ENCODE data around the gene TSNAX.

DNA sequence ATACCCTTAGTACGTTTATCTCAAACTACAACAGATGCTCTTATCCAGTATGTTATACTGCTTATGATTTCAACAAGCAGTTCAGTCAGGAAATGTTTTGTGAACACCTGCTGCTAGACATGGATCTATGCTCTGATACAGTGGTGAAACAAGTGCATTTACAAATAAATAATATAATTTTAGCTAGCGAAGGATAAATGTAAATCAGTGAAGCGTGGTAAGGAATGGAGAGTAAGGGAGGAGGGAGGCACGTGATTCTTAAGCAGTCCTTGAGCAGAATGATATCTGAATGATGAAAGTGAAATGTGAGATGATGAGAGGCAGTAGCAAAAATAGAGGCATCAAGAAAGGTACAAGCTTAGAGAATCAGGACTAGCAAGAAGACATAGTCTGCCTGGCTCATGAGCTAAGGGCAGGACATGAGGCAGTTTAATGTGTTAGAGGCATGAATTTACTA lies 6.3 kb downstream of the TSNAX start:
- TF ChIP-seq BRCA1 (IDR thresholded peaks at IDR 0.05; ENCODE audit: low read depth, low read length) (no peak), POLR2AphosphoS5 (IDR thresholded peaks at IDR 0.05; ENCODE audit: low read depth, low read length) (no peak), MAFK (IDR thresholded peaks at IDR 0.05; ENCODE audit: low read depth, low read length) (no peak), JUN (IDR thresholded peaks at IDR 0.05; ENCODE audit: low read depth, low read length) (no peak), POLR2A (IDR thresholded peaks at IDR 0.05; ENCODE audit: control extremely low read depth in 1 of 2, low read depth in 2 of 2, low read length in 2 of 2) (no peak), EGR1 (IDR thresholded peaks at IDR 0.05; ENCODE audit: borderline replicate concordance, low read depth, low read length) (no peak), SP2 (IDR thresholded peaks at IDR 0.05; ENCODE audit: low read length) (no peak)
- TF ChIP-seq, protein P1, sequence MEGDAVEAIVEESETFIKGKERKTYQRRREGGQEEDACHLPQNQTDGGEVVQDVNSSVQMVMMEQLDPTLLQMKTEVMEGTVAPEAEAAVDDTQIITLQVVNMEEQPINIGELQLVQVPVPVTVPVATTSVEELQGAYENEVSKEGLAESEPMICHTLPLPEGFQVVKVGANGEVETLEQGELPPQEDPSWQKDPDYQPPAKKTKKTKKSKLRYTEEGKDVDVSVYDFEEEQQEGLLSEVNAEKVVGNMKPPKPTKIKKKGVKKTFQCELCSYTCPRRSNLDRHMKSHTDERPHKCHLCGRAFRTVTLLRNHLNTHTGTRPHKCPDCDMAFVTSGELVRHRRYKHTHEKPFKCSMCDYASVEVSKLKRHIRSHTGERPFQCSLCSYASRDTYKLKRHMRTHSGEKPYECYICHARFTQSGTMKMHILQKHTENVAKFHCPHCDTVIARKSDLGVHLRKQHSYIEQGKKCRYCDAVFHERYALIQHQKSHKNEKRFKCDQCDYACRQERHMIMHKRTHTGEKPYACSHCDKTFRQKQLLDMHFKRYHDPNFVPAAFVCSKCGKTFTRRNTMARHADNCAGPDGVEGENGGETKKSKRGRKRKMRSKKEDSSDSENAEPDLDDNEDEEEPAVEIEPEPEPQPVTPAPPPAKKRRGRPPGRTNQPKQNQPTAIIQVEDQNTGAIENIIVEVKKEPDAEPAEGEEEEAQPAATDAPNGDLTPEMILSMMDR (IDR thresholded peaks at IDR 0.05; ENCODE audit: control extremely low read depth in 1 of 3, insufficient read depth in 1 of 3, low read depth in 1 of 3, low read length in 3 of 3): no peak
- TF ChIP-seq, protein P2, sequence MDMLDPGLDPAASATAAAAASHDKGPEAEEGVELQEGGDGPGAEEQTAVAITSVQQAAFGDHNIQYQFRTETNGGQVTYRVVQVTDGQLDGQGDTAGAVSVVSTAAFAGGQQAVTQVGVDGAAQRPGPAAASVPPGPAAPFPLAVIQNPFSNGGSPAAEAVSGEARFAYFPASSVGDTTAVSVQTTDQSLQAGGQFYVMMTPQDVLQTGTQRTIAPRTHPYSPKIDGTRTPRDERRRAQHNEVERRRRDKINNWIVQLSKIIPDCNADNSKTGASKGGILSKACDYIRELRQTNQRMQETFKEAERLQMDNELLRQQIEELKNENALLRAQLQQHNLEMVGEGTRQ (IDR thresholded peaks at IDR 0.05; ENCODE audit: low read length): no peak
